GM23338 (cell line): Measurements from ENCODE around the gene FHIT. TPM values are rescaled to one million over a fixed set of nuclear protein-coding genes. Genes with fewer than 3 reads are reported as not detected.

Experiments used
- ATAC-seq: fragments of 200-7000 bp; cut with Tn5 transposase; 3 replicates; pipeline ENCODE4 v1.9.1; 2020
- DNase-seq: peaks from one replicate; pipeline ENCODE4 v3.0.0-alpha.2; 2015; ENCODE audit warnings: low spot score
- H2AFZ ChIP-seq: fragments of 200-600 bp; sonication (generic); 2 replicates; pipeline ENCODE4 v1.8.0; 2016; ENCODE audit warnings: antibody characterized with exemption, mild to moderate bottlenecking, moderate library complexity
- H3F3A ChIP-seq: fragments of 200-600 bp; sonication (generic); replicated peaks from 2 replicates; pipeline ENCODE4 v1.8.0; 2017; ENCODE audit warnings: antibody characterized with exemption, mixed run types, low read depth
- H3K27ac ChIP-seq: fragments of 200-600 bp; sonication (generic); 2 replicates; pipeline ENCODE4 v1.6.1; 2016; ENCODE audit warnings: low read depth
- H3K27me3 ChIP-seq: fragments of 200-600 bp; sonication (generic); 2 replicates; pipeline ENCODE4 v1.8.0; 2016; ENCODE audit warnings: mild to moderate bottlenecking, mixed run types, moderate library complexity; ENCODE audit not compliant: insufficient read depth
- H3K36me3 ChIP-seq: fragments of 200-600 bp; sonication (generic); 2 replicates; pipeline ENCODE4 v1.8.0; 2016; ENCODE audit warnings: mild to moderate bottlenecking; ENCODE audit not compliant: insufficient read depth
- H3K4me1 ChIP-seq: fragments of 200-600 bp; sonication (generic); 2 replicates; pipeline ENCODE4 v1.8.0; 2016; ENCODE audit warnings: mild to moderate bottlenecking, moderate library complexity; ENCODE audit not compliant: insufficient read depth
- H3K4me2 ChIP-seq: fragments of 200-600 bp; sonication (generic); 2 replicates; pipeline ENCODE4 v1.7.1; 2017; ENCODE audit warnings: mixed run types
- H3K4me3 ChIP-seq: fragments of 200-600 bp; sonication (generic); 2 replicates; pipeline ENCODE4 v1.6.1; 2016; ENCODE audit warnings: mixed run types
- H3K79me2 ChIP-seq: fragments of 200-600 bp; sonication (generic); replicated peaks from 2 replicates; pipeline ENCODE4 v1.8.0; 2017; ENCODE audit warnings: mild to moderate bottlenecking; ENCODE audit not compliant: insufficient read depth
- H3K9me2 ChIP-seq: fragments of 200-600 bp; sonication (generic); 2 replicates; pipeline ENCODE4 v1.8.0; 2017; ENCODE audit not compliant: insufficient read depth
- H4K20me1 ChIP-seq: fragments of 200-600 bp; sonication (generic); replicated peaks from 2 replicates; pipeline ENCODE4 v1.8.0; 2017; ENCODE audit warnings: mild to moderate bottlenecking; ENCODE audit not compliant: insufficient read depth
- H3K27ac Mint-ChIP-seq: 2 replicates; pipeline ENCODE4 v1.8.0; 2020; ENCODE audit warnings: inconsistent platforms, mild to moderate bottlenecking, moderate library complexity, mixed read lengths
- H3K27me3 Mint-ChIP-seq: 3 replicates; pipeline ENCODE4 v1.8.0; 2022; ENCODE audit warnings: low read depth, mild to moderate bottlenecking, moderate library complexity, mixed read lengths, inconsistent platforms; ENCODE audit not compliant: insufficient read depth, poor library complexity
- H3K36me3 Mint-ChIP-seq: 3 replicates; pipeline ENCODE4 v1.8.0; 2021; ENCODE audit warnings: low read depth, mild to moderate bottlenecking, inconsistent platforms, moderate library complexity, mixed read lengths
- H3K4me1 Mint-ChIP-seq: 3 replicates; pipeline ENCODE4 v1.8.0; 2020; ENCODE audit warnings: mild to moderate bottlenecking, inconsistent platforms, mixed read lengths
- H3K4me3 Mint-ChIP-seq: 3 replicates; pipeline ENCODE4 v1.8.0; 2021; ENCODE audit warnings: moderate library complexity, mild to moderate bottlenecking, inconsistent platforms, mixed read lengths
- H3K9me3 Mint-ChIP-seq: 3 replicates; pipeline ENCODE4 v1.8.0; 2020; ENCODE audit warnings: moderate library complexity, mild to moderate bottlenecking, inconsistent platforms, mixed read lengths
- CREB1 ChIP-seq: fragments of 250-450 bp; sonication (Bioruptor Pico); IDR thresholded peaks from 2 replicates; pipeline ENCODE4 v1.5.0; 2020; ENCODE audit warnings: low read depth, mild to moderate bottlenecking, moderate library complexity
- EZH2 ChIP-seq: fragments of 200-600 bp; sonication (generic); IDR thresholded peaks from one replicate; pipeline ENCODE4 v1.8.0; 2017; ENCODE audit warnings: antibody characterized with exemption, mild to moderate bottlenecking, low read depth; ENCODE audit not compliant: unreplicated experiment
- JUNB ChIP-seq: IDR thresholded peaks from one replicate; pipeline ENCODE4 v1.6.1; 2016; ENCODE audit warnings: antibody characterized with exemption; ENCODE audit not compliant: unreplicated experiment
- STAT1 ChIP-seq: IDR thresholded peaks from one replicate; pipeline ENCODE4 v1.6.1; 2016; ENCODE audit warnings: antibody characterized with exemption; ENCODE audit not compliant: unreplicated experiment
- ZNF331 ChIP-seq: fragments of 250-450 bp; sonication (Bioruptor Pico); IDR thresholded peaks from 2 replicates; pipeline ENCODE4 v1.5.0; 2020; ENCODE audit warnings: low read depth, mild to moderate bottlenecking, moderate library complexity
- polyA plus RNA-seq: library from polyadenylated mRNA; unstranded; fragments of >200 nt; fragmentation: Nextera tagmentation; extraction: Ambion mirVana; gene quantifications from 2 replicates; pipeline ENCODE4 v1.2.1, GENCODE V29; 2016
- total RNA-seq: library from RNA; depleted of rRNA; stranded (reverse); fragments of >200 nt; shearing (Covaris generic); gene quantifications from 2 replicates; pipeline ENCODE4 v1.2.3, GENCODE V29; 2014
- TF ChIP-seq, protein P1 (sequence below): fragments of 250-450 bp; sonication (Bioruptor Pico); IDR thresholded peaks from 2 replicates; pipeline ENCODE4 v1.5.0; 2020; ENCODE audit warnings: mild to moderate bottlenecking, moderate library complexity

Gene FHIT
- total and polyA plus RNA-seq, 2 experiments from 2014 or later: 3.0 to 8.3 TPM

DNA sequence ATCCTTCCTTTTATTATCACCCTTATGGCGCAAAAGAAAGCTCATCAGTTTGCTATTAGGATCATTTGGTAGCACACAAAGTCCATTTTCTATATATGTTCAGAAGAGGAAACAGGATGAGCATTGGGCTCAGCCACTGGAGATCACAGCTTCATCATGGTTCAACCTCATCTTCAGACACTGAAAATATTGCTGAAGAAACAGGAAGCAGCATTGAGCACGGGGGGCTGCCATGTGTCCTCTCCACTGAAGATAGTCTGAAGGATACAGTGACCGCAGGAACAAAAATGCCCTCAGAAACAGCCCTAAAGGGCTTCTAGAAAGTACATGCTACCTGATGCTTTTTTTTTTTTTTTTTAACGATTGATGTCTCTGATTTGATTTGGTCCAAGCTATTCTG is 1366.2 kb downstream of the FHIT start:
- no peak overlapping the region for H2AFZ ChIP-seq
- DNase-seq (no peak), ATAC-seq (no peak)
- no peaks in the 10 kb centered on the region for H4K20me1 ChIP-seq
- Mint-ChIP-seq H3K9me3 (no peaks in the 10 kb centered on the region), H3K27ac (no peak overlapping the region), H3K27me3 (peaks cover 3% of the 10 kb centered on the region), H3K4me1 (peaks cover 14% of the 10 kb centered on the region; the same call in 2 of the 3 replicates), H3K4me3 (no peak overlapping the region), H3K36me3 (no peaks in the 10 kb centered on the region)
- no peaks in the 10 kb centered on the region for H3K79me2 ChIP-seq
- H3K27me3 ChIP-seq: no peaks in the 10 kb centered on the region
- H3K4me3 ChIP-seq: no peak overlapping the region
- no peak overlapping the region for H3K27ac ChIP-seq
- no peak overlapping the region for H3K4me2 ChIP-seq
- TF ChIP-seq ZNF331 (CRISPR knock-in tag): no peak
- no peak for TF ChIP-seq JUNB
- H3K4me1 ChIP-seq: no peaks in the 10 kb centered on the region
- no peaks in the 10 kb centered on the region for H3K36me3 ChIP-seq
- H3K9me2 ChIP-seq: peaks cover 5% of the 10 kb centered on the region; the same call in 1 of the 2 replicates
- H3F3A ChIP-seq: no peaks in the 10 kb centered on the region

DNA sequence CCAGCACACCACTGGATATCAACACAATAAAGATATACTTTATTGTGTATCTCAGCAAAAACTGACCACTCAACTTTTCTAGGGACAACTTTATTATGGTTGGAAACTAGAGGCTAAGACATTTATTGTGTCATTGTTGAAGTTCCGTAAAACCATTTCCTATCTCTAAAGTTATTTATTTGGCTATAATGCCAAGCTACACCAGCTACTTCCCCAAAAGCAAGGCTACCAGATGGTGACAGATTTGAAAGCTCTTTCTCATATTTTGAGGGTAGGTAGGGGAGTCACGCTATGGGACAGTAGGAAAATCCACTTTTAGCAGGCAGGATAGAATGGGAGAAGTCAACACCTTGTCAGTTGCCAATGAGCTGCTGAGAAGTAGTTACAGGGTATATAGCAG is 1366.8 kb downstream of the FHIT start:
- TF ChIP-seq, protein P1, sequence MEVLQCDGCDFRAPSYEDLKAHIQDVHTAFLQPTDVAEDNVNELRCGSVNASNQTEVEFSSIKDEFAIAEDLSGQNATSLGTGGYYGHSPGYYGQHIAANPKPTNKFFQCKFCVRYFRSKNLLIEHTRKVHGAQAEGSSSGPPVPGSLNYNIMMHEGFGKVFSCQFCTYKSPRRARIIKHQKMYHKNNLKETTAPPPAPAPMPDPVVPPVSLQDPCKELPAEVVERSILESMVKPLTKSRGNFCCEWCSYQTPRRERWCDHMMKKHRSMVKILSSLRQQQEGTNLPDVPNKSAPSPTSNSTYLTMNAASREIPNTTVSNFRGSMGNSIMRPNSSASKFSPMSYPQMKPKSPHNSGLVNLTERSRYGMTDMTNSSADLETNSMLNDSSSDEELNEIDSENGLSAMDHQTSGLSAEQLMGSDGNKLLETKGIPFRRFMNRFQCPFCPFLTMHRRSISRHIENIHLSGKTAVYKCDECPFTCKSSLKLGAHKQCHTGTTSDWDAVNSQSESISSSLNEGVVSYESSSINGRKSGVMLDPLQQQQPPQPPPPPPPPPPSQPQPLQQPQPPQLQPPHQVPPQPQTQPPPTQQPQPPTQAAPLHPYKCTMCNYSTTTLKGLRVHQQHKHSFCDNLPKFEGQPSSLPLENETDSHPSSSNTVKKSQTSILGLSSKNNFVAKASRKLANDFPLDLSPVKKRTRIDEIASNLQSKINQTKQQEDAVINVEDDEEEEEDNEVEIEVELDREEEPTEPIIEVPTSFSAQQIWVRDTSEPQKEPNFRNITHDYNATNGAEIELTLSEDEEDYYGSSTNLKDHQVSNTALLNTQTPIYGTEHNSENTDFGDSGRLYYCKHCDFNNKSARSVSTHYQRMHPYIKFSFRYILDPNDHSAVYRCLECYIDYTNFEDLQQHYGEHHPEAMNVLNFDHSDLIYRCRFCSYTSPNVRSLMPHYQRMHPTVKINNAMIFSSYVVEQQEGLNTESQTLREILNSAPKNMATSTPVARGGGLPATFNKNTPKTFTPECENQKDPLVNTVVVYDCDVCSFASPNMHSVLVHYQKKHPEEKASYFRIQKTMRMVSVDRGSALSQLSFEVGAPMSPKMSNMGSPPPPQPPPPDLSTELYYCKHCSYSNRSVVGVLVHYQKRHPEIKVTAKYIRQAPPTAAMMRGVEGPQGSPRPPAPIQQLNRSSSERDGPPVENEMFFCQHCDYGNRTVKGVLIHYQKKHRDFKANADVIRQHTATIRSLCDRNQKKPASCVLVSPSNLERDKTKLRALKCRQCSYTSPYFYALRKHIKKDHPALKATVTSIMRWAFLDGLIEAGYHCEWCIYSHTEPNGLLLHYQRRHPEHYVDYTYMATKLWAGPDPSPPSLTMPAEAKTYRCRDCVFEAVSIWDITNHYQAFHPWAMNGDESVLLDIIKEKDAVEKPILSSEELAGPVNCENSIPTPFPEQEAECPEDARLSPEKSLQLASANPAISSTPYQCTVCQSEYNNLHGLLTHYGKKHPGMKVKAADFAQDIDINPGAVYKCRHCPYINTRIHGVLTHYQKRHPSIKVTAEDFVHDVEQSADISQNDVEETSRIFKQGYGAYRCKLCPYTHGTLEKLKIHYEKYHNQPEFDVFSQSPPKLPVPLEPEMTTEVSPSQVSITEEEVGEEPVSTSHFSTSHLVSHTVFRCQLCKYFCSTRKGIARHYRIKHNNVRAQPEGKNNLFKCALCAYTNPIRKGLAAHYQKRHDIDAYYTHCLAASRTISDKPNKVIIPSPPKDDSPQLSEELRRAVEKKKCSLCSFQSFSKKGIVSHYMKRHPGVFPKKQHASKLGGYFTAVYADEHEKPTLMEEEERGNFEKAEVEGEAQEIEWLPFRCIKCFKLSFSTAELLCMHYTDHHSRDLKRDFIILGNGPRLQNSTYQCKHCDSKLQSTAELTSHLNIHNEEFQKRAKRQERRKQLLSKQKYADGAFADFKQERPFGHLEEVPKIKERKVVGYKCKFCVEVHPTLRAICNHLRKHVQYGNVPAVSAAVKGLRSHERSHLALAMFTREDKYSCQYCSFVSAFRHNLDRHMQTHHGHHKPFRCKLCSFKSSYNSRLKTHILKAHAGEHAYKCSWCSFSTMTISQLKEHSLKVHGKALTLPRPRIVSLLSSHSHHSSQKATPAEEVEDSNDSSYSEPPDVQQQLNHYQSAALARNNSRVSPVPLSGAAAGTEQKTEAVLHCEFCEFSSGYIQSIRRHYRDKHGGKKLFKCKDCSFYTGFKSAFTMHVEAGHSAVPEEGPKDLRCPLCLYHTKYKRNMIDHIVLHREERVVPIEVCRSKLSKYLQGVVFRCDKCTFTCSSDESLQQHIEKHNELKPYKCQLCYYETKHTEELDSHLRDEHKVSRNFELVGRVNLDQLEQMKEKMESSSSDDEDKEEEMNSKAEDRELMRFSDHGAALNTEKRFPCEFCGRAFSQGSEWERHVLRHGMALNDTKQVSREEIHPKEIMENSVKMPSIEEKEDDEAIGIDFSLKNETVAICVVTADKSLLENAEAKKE (CRISPR knock-in tag): no peak
- TF ChIP-seq EZH2 (no peak), STAT1 (no peak), CREB1 (CRISPR knock-in tag) (no peak), ZNF331 (CRISPR knock-in tag) (no peak)
- Mint-ChIP-seq H3K4me3 (no peak overlapping the region), H3K4me1 (peaks cover 12% of the 10 kb centered on the region; the same call in 2 of the 3 replicates), H3K36me3 (no peaks in the 10 kb centered on the region), H3K27me3 (peaks cover 3% of the 10 kb centered on the region), H3K27ac (no peak overlapping the region), H3K9me3 (no peaks in the 10 kb centered on the region)
- Histone ChIP-seq H3K27ac (no peak overlapping the region), H3K4me2 (no peak overlapping the region), H3F3A (no peaks in the 10 kb centered on the region), H3K4me3 (no peak overlapping the region), H3K9me2 (peaks cover 5% of the 10 kb centered on the region; the same call in 1 of the 2 replicates), H3K79me2 (no peaks in the 10 kb centered on the region), H3K4me1 (no peaks in the 10 kb centered on the region), H3K36me3 (no peaks in the 10 kb centered on the region), H4K20me1 (no peaks in the 10 kb centered on the region), H3K27me3 (no peaks in the 10 kb centered on the region), H2AFZ (no peak overlapping the region)
- no peak for DNase-seq
- ATAC-seq: no peak
